A673 (cell line): ENCODE measurements around the gene SERAC1. TPM values are rescaled to one million over a fixed set of nuclear protein-coding genes. Genes with fewer than 3 reads are reported as not detected.

Source experiments
- BruUV-seq: library from RNA; stranded (reverse); fragments of 400-500 nt; replicated peaks from 2 replicates; lab custom pipeline; 2021; lab: Mats Ljungman, UMichigan
- CTCF ChIA-PET: fragments of 300-600 bp; sonication (Branson Sonifier 250); formaldehyde crosslinking; loops from one replicate; lab custom pipeline; 2022; ENCODE audit warnings: antibody characterized with exemption; lab: Charles Lee
- POLR2A ChIA-PET: fragments of 300-600 bp; sonication (Branson Sonifier 250); formaldehyde crosslinking; loops from one replicate; lab custom pipeline; 2022; ENCODE audit warnings: antibody characterized with exemption; ENCODE audit not compliant: low non-redundant PET; lab: Charles Lee
- DNase-seq: peaks from one replicate; pipeline ENCODE4 v3.0.0-alpha.2; 2015; ENCODE audit warnings: low spot score
- H3K27ac ChIP-seq: fragments of 200-600 bp; sonication (generic); 2 replicates; pipeline ENCODE4 v1.5.1; 2016; ENCODE audit warnings: mixed run types, low read depth, mild to moderate bottlenecking, mixed read lengths, antibody characterized with exemption, low read length; ENCODE audit not compliant: poor library complexity, severe bottlenecking
- H3K27me3 ChIP-seq: fragments of 200-600 bp; sonication (generic); replicated peaks from 2 replicates; pipeline ENCODE4 v1.6.1; 2017; ENCODE audit warnings: mixed run types, low read depth, mild to moderate bottlenecking, mixed read lengths, antibody characterized with exemption, low read length; ENCODE audit not compliant: insufficient read depth, poor library complexity
- H3K36me3 ChIP-seq: fragments of 200-600 bp; sonication (generic); 2 replicates; pipeline ENCODE4 v1.6.1; 2016; ENCODE audit warnings: mixed run types, mild to moderate bottlenecking, mixed read lengths, antibody characterized with exemption, low read length; ENCODE audit not compliant: insufficient read depth, poor library complexity, severe bottlenecking
- H3K4me1 ChIP-seq: fragments of 200-600 bp; sonication (generic); 2 replicates; pipeline ENCODE4 v1.6.1; 2017; ENCODE audit warnings: mixed run types, mild to moderate bottlenecking, mixed read lengths, antibody characterized with exemption, low read length; ENCODE audit not compliant: insufficient read depth, poor library complexity, severe bottlenecking
- H3K4me3 ChIP-seq: fragments of 200-600 bp; sonication (generic); 2 replicates; pipeline ENCODE4 v1.5.1; 2016; ENCODE audit warnings: low read depth, mixed run types, mild to moderate bottlenecking, mixed read lengths, low read length; ENCODE audit not compliant: poor library complexity, severe bottlenecking
- H3K9me3 ChIP-seq: fragments of 200-600 bp; sonication (generic); 2 replicates; pipeline ENCODE4 v1.6.1; 2016; ENCODE audit warnings: mixed run types, low read depth, mild to moderate bottlenecking, mixed read lengths, antibody characterized with exemption, low read length; ENCODE audit not compliant: poor library complexity, severe bottlenecking
- CTCF ChIP-seq: fragments of 300-800, 200-600 bp; sonication (generic); conservative IDR thresholded peaks from 2 replicates; pipeline ENCODE4 v1.5.1; 2017; ENCODE audit warnings: low read depth, mild to moderate bottlenecking, antibody characterized with exemption, low read length, moderate library complexity, mixed read lengths
- EZH2 ChIP-seq: fragments of 200-600 bp; sonication (generic); IDR thresholded peaks from 2 replicates; pipeline ENCODE4 v1.6.1; 2017; ENCODE audit warnings: borderline replicate concordance, low read depth, mild to moderate bottlenecking, mixed read lengths, antibody characterized with exemption, low read length; ENCODE audit not compliant: poor library complexity, severe bottlenecking
- intact Hi-C: fragments of 100-400 bp; cut with micrococcal nuclease; formaldehyde crosslinking; loops from one replicate; pipeline ENCODE4 v1.10.0; 2022; ENCODE audit not compliant: unreplicated experiment
- total RNA-seq: library from RNA; stranded (reverse); gene quantifications from 2 replicates; pipeline ENCODE4 v1.2.3, GENCODE V29; 2021

SERAC1 gene
- total RNA-seq, 1 experiment from 2014 or later, result 8.1 TPM

- Histone ChIP-seq H3K4me3 (no peak overlapping the region), H3K27ac (no peak overlapping the region), H3K27me3 (no peaks in the 10 kb centered on the region), H3K9me3 (no peaks in the 10 kb centered on the region), H3K4me1 (no peaks in the 10 kb centered on the region), H3K36me3 (peaks cover 14% of the 10 kb centered on the region)
- no peak for DNase-seq
- ChIA-PET POLR2A (interaction anchor here (0.6 kb wide), 1 partner anchor 40 kb away, joined by 7 read pairs; no protein-coding TSS in a partner anchor), CTCF (no interaction called here)
- BruUV-seq, result no TSS peak
- intact Hi-C loops, result no loop called here
- TF ChIP-seq EZH2 (no peak), CTCF (no peak)
Observed at GRCh38 chr6:158095031-158095430, 73.0 kb downstream of the SERAC1 start.

DNA sequence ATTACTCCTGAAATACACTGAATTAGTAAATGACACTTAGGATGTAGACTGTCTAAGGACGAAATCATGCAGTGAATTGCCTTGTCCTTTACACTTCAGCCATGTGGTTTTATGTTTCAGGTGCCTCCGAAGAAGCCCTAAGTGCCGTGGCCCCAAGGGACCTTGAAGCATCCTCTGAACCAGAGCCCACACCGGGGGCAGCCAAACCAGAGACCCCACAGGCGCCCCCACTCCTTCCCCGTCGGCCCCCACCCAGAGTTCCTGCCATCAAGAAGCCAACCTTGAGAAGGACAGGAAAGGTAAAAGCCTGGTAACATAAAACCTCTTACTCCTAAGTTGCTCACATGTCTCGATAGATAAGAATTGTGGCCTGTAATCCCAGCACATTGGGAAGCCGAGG lies 75.3 kb downstream of the SERAC1 start:
- H3K4me1 ChIP-seq, result no peaks in the 10 kb centered on the region
- no peak for DNase-seq
- H3K4me3 ChIP-seq, result no peak overlapping the region
- ChIA-PET CTCF (no interaction called here), POLR2A (no interaction called here)
- H3K27ac ChIP-seq, result no peak overlapping the region
- H3K27me3 ChIP-seq, result no peaks in the 10 kb centered on the region
- H3K36me3 ChIP-seq, result peaks cover 23% of the 10 kb centered on the region
- no TSS peak for BruUV-seq
- intact Hi-C loops, result no loop called here
- TF ChIP-seq EZH2, result no peak
- H3K9me3 ChIP-seq, result no peaks in the 10 kb centered on the region

DNA sequence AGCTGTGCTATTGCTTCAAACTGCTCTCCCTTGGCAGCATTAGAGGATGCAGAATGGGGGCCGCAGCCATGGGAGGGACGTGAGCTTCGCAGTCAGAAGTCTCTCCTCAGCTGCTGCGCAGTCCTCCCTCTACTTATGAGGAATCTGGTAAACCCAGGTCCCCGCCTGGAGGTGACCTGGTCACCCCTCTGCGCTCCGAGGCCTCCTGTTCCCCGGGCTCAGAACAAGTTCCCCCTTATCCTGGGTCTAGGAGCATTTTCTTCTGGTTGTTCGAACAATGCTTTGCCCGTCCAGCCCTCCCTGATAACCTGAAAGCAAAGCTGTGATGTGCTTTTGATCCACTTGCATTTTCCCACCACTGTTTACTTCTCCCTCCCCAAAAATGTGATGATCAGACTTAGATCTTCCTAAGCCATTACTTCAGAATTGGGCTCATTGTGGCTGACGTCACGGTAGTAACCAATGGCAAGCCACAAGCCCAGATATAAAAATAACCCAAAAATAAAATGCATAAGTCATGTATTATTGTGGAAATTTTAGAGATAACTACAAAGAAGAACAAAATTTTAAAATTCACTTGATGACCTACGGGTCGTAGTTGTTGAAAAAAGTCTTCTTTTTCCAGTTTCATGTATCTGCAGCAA lies 80.7 kb downstream of the SERAC1 start:
- Histone ChIP-seq H3K36me3 (peaks cover 26% of the 10 kb centered on the region), H3K4me1 (no peaks in the 10 kb centered on the region), H3K9me3 (no peaks in the 10 kb centered on the region), H3K27ac (no peak overlapping the region), H3K4me3 (no peak overlapping the region), H3K27me3 (no peaks in the 10 kb centered on the region)
- intact Hi-C loops, result no loop called here
- ChIA-PET CTCF (no interaction called here), POLR2A (no interaction called here)
- DNase-seq, result no peak
- TF ChIP-seq EZH2 (no peak), CTCF (no peak)
- no TSS peak for BruUV-seq
